Ectodermal cell (in vitro differentiated cells): Measurements from ENCODE around the gene DHX8.
"Not testable (repeated sequence)": the region's sequence is repeated elsewhere in the genome, so short reads cannot be mapped to it uniquely, and the experiment has no call there.

ENCODE experiments used
- H3K27ac ChIP-seq: 2 replicates; pipeline ENCODE4 v1.7.0; 2013; ENCODE audit warnings: mild to moderate bottlenecking, low read depth, low read length; ENCODE audit not compliant: insufficient read depth, poor library complexity, severe bottlenecking
- H3K27me3 ChIP-seq: 2 replicates; pipeline ENCODE4 v1.7.0; 2013; ENCODE audit warnings: mild to moderate bottlenecking, low read length; ENCODE audit not compliant: insufficient read depth, control insufficient read depth, poor library complexity, severe bottlenecking
- H3K36me3 ChIP-seq: one replicate; pipeline ENCODE4 v1.7.0; 2013; ENCODE audit warnings: low read length; ENCODE audit not compliant: control insufficient read depth, insufficient read depth
- H3K4me1 ChIP-seq: one replicate; pipeline ENCODE4 v1.7.0; 2013; ENCODE audit warnings: low read length; ENCODE audit not compliant: control insufficient read depth, insufficient read depth
- H3K4me3 ChIP-seq: 2 replicates; pipeline ENCODE4 v1.7.0; 2013; ENCODE audit warnings: low read depth, low read length, control low read depth; ENCODE audit not compliant: insufficient read depth
- H3K9me3 ChIP-seq: 2 replicates; pipeline ENCODE4 v1.7.0; 2013; ENCODE audit warnings: mild to moderate bottlenecking, low read length, moderate library complexity; ENCODE audit not compliant: control insufficient read depth
- WGBS, 2 experiments: methylation state at CpG; one replicate each; pipeline ENCODE4 v1.1.7; 2013; ENCODE audit warnings: missing lambda C conversion rate in 2 of 2; 5-methylcytosine and 5-hydroxymethylcytosine counted together

Gene DHX8

GRCh38 chr17:43448720-43449469 lies 34.9 kb upstream of the DHX8 start:
- Histone ChIP-seq H3K9me3 (peaks cover 2% of the 10 kb centered on the region), H3K36me3 (no peaks in the 10 kb centered on the region), H3K4me1 (no peaks in the 10 kb centered on the region), H3K27me3 (no peaks in the 10 kb centered on the region), H3K27ac (no peak overlapping the region), H3K4me3 (no peak overlapping the region)
- WGBS, 2 experiments = 86 to 89% methylated on average over 6 to 7 of the region's 7 CpGs

- peaks cover 2% of the 10 kb centered on the region for H3K9me3 ChIP-seq
- H3K4me1 ChIP-seq = no peaks in the 10 kb centered on the region
- WGBS, 2 experiments = 93% methylated on average over 8 of the region's 8 CpGs
- H3K27me3 ChIP-seq = no peaks in the 10 kb centered on the region
- no peak overlapping the region for H3K4me3 ChIP-seq
- H3K36me3 ChIP-seq = no peaks in the 10 kb centered on the region
- H3K27ac ChIP-seq = no peak overlapping the region
Observed at GRCh38 chr17:43449470-43450248, 34.1 kb upstream of the DHX8 start.

- H3K36me3 ChIP-seq, H3K27ac ChIP-seq, H3K27me3 ChIP-seq, H3K4me1 ChIP-seq, H3K4me3 ChIP-seq, H3K9me3 ChIP-seq: not testable (repeated sequence)
- WGBS, 2 experiments = 95 to 96% methylated on average over 20 of the region's 20 CpGs
Observed at GRCh38 chr17:43450791-43451190, 33.0 kb upstream of the DHX8 start.

GRCh38 chr17:43451741-43452140 lies 32.0 kb upstream of the DHX8 start:
- not testable (repeated sequence) for H3K36me3 ChIP-seq, H3K27ac ChIP-seq, H3K27me3 ChIP-seq, H3K9me3 ChIP-seq, H3K4me3 ChIP-seq, H3K4me1 ChIP-seq
- 96 to 97% methylated on average over 32 of the region's 32 CpGs for WGBS, 2 experiments

- H3K36me3 ChIP-seq = no peaks in the 10 kb centered on the region
- H3K27ac ChIP-seq = no peak overlapping the region
- H3K27me3 ChIP-seq = no peaks in the 10 kb centered on the region
- H3K9me3 ChIP-seq = no peaks in the 10 kb centered on the region
- peaks cover 10% of the 10 kb centered on the region for H3K4me1 ChIP-seq
- H3K4me3 ChIP-seq = no peak overlapping the region
- 79 to 82% methylated on average over 11 of the region's 11 CpGs for WGBS, 2 experiments
Observed at GRCh38 chr17:43453331-43453812, 30.4 kb upstream of the DHX8 start.

- no peak overlapping the region for H3K27ac ChIP-seq
- no peaks in the 10 kb centered on the region for H3K36me3 ChIP-seq
- H3K4me1 ChIP-seq = peaks cover 11% of the 10 kb centered on the region
- H3K27me3 ChIP-seq = no peaks in the 10 kb centered on the region
- WGBS, 2 experiments = 89% methylated on average over 1 of the region's 1 CpG; no CpG with 5 or more reads in 1 of the 2 experiments
- H3K9me3 ChIP-seq = no peaks in the 10 kb centered on the region
- H3K4me3 ChIP-seq = no peak overlapping the region
Observed at GRCh38 chr17:43454868-43455267, 28.9 kb upstream of the DHX8 start.

GRCh38 chr17:43456029-43456428 lies 27.7 kb upstream of the DHX8 start:
- H3K4me3 ChIP-seq = no peak overlapping the region
- peaks cover 11% of the 10 kb centered on the region for H3K4me1 ChIP-seq
- no peaks in the 10 kb centered on the region for H3K9me3 ChIP-seq
- no peak overlapping the region for H3K27ac ChIP-seq
- no peaks in the 10 kb centered on the region for H3K36me3 ChIP-seq
- 91 to 93% methylated on average over 6 of the region's 6 CpGs for WGBS, 2 experiments
- no peaks in the 10 kb centered on the region for H3K27me3 ChIP-seq

- 79 to 83% methylated on average over 7 of the region's 7 CpGs for WGBS, 2 experiments
- Histone ChIP-seq H3K9me3 (no peaks in the 10 kb centered on the region), H3K27me3 (no peaks in the 10 kb centered on the region), H3K36me3 (no peaks in the 10 kb centered on the region), H3K4me1 (peaks cover 11% of the 10 kb centered on the region), H3K4me3 (no peak overlapping the region), H3K27ac (no peak overlapping the region)
Observed at GRCh38 chr17:43456661-43457361, 27.0 kb upstream of the DHX8 start.

- no peaks in the 10 kb centered on the region for H3K36me3 ChIP-seq
- H3K9me3 ChIP-seq = no peaks in the 10 kb centered on the region
- no peak overlapping the region for H3K27ac ChIP-seq
- H3K4me1 ChIP-seq = peaks cover 11% of the 10 kb centered on the region
- no peaks in the 10 kb centered on the region for H3K27me3 ChIP-seq
- 92 to 100% methylated on average over 1 of the region's 1 CpG for WGBS, 2 experiments
- H3K4me3 ChIP-seq = no peak overlapping the region
Observed at GRCh38 chr17:43457362-43457692, 26.4 kb upstream of the DHX8 start.

GRCh38 chr17:43459878-43460277 lies 23.9 kb upstream of the DHX8 start:
- H3K4me1 ChIP-seq = peaks cover 11% of the 10 kb centered on the region
- not testable (repeated sequence) for H3K27ac ChIP-seq, H3K4me3 ChIP-seq, H3K9me3 ChIP-seq, H3K36me3 ChIP-seq, H3K27me3 ChIP-seq
- WGBS, 2 experiments = 89 to 90% methylated on average over 5 of the region's 5 CpGs
